Neural progenitor cell (in vitro differentiated cells): Measurements from ENCODE around the gene ITGA8. TPM values are rescaled to one million over a fixed set of nuclear protein-coding genes. Genes with fewer than 3 reads are reported as not detected.

Experiments
- DNase-seq: peaks from one replicate; pipeline ENCODE4 v3.0.0-alpha.2; 2016; ENCODE audit warnings: low spot score
- H2AFZ ChIP-seq: fragments of 200-600 bp; sonication (generic); replicated peaks from 2 replicates; pipeline ENCODE4 v1.6.1; 2016; ENCODE audit warnings: antibody characterized with exemption
- H3F3A ChIP-seq: fragments of 200-600 bp; sonication (generic); 2 replicates; pipeline ENCODE4 v1.6.1; 2016; ENCODE audit warnings: antibody characterized with exemption, low read depth
- H3K27ac ChIP-seq: fragments of 200-600 bp; sonication (generic); 2 replicates; pipeline ENCODE4 v1.5.1; 2016; ENCODE audit warnings: mild to moderate bottlenecking
- H3K27me3 ChIP-seq: fragments of 200-600 bp; sonication (generic); 2 replicates; pipeline ENCODE4 v1.6.1; 2016; ENCODE audit warnings: mild to moderate bottlenecking, moderate library complexity
- H3K36me3 ChIP-seq: fragments of 200-600 bp; sonication (generic); 2 replicates; pipeline ENCODE4 v1.5.1; 2016
- H3K4me1 ChIP-seq: fragments of 200-600 bp; sonication (generic); 2 replicates; pipeline ENCODE4 v1.6.1; 2016; ENCODE audit warnings: mixed run types
- H3K4me2 ChIP-seq: fragments of 200-600 bp; sonication (generic); 2 replicates; pipeline ENCODE4 v1.6.1; 2016
- H3K4me3 ChIP-seq: fragments of 200-600 bp; sonication (generic); 2 replicates; pipeline ENCODE4 v1.5.1; 2016
- H3K79me2 ChIP-seq: fragments of 200-600 bp; sonication (generic); 2 replicates; pipeline ENCODE4 v1.6.1; 2016; ENCODE audit warnings: low read depth
- H3K9ac ChIP-seq: fragments of 200-600 bp; sonication (generic); 2 replicates; pipeline ENCODE4 v1.6.1; 2016
- H3K9me3 ChIP-seq: fragments of 200-600 bp; sonication (generic); 2 replicates; pipeline ENCODE4 v1.5.1; 2016; ENCODE audit warnings: low read depth
- H4K20me1 ChIP-seq: fragments of 200-600 bp; sonication (generic); 2 replicates; pipeline ENCODE4 v1.6.1; 2016; ENCODE audit warnings: low read depth
- H3K27ac Mint-ChIP-seq: 3 replicates; pipeline ENCODE4 v1.8.0; 2021; ENCODE audit warnings: mixed read lengths
- H3K27me3 Mint-ChIP-seq: 2 replicates; pipeline ENCODE4 v1.8.0; 2022; ENCODE audit warnings: low read depth, mild to moderate bottlenecking, inconsistent platforms, moderate library complexity, mixed read lengths; ENCODE audit not compliant: insufficient read depth
- H3K36me3 Mint-ChIP-seq: 3 replicates; pipeline ENCODE4 v1.8.0; 2021; ENCODE audit warnings: mixed read lengths
- H3K4me1 Mint-ChIP-seq: 3 replicates; pipeline ENCODE4 v1.8.0; 2021; ENCODE audit warnings: mixed read lengths
- H3K4me3 Mint-ChIP-seq: 3 replicates; pipeline ENCODE4 v1.8.0; 2021; ENCODE audit warnings: mild to moderate bottlenecking, moderate library complexity, mixed read lengths
- H3K9me3 Mint-ChIP-seq: 3 replicates; pipeline ENCODE4 v1.8.0; 2020; ENCODE audit warnings: mixed read lengths
- EZH2 ChIP-seq: fragments of 200-600 bp; sonication (generic); IDR thresholded peaks from 2 replicates; pipeline ENCODE4 v1.6.1; 2017; ENCODE audit warnings: antibody characterized with exemption, mild to moderate bottlenecking, moderate library complexity
- EZH2phosphoT487 ChIP-seq: fragments of 200-600 bp; sonication (generic); IDR thresholded peaks from 2 replicates; pipeline ENCODE4 v1.6.1; 2017; ENCODE audit warnings: antibody characterized with exemption
- total RNA-seq: library from RNA; depleted of rRNA; stranded (reverse); fragments of >200 nt; gene quantifications from 2 replicates; pipeline ENCODE4 v1.2.3, GENCODE V29; 2015; ENCODE audit warnings: low replicate concordance
- TF ChIP-seq, protein P1 (sequence below): fragments of 200-600 bp; sonication (generic); IDR thresholded peaks from 2 replicates; pipeline ENCODE4 v1.5.1; 2017; ENCODE audit warnings: antibody characterized with exemption, mild to moderate bottlenecking

Gene ITGA8
- total RNA-seq, 1 donor from 2014 or later, result 0.15 TPM

DNA sequence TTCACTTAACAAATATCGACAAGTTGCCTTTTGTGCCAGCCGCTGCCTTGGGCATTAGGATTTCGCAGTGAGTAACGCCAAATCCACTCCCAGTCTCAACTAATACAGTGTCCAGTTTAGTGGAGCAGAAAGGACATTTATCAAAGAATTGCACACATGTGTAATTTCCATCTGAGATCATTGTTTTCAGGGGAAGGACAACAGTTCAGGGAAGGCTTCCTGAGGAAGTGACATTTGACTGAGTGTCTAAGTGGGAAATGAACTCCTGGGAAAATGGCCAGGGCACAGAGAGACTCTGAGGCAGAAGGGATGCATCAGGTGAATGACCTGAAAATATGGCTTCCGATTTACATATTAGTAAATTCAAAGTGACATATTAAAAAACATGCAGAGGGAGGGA is 89.4 kb downstream of the ITGA8 start:
- no peak overlapping the region for H2AFZ ChIP-seq
- Mint-ChIP-seq H3K9me3 (no peaks in the 10 kb centered on the region), H3K36me3 (no peaks in the 10 kb centered on the region), H3K4me3 (no peak overlapping the region), H3K27me3 (no peaks in the 10 kb centered on the region), H3K27ac (no peak overlapping the region), H3K4me1 (no peaks in the 10 kb centered on the region)
- H3K9ac ChIP-seq, result no peak overlapping the region
- no peaks in the 10 kb centered on the region for H3K9me3 ChIP-seq
- H3K4me3 ChIP-seq, result no peak overlapping the region
- no peak for DNase-seq
- H3K4me1 ChIP-seq, result no peaks in the 10 kb centered on the region
- H3K27me3 ChIP-seq, result no peaks in the 10 kb centered on the region
- no peaks in the 10 kb centered on the region for H4K20me1 ChIP-seq
- H3K79me2 ChIP-seq, result no peaks in the 10 kb centered on the region
- H3K4me2 ChIP-seq, result no peak overlapping the region
- no peak overlapping the region for H3K27ac ChIP-seq
- H3K36me3 ChIP-seq, result no peaks in the 10 kb centered on the region
- H3F3A ChIP-seq, result no peaks in the 10 kb centered on the region
- TF ChIP-seq, protein P1, sequence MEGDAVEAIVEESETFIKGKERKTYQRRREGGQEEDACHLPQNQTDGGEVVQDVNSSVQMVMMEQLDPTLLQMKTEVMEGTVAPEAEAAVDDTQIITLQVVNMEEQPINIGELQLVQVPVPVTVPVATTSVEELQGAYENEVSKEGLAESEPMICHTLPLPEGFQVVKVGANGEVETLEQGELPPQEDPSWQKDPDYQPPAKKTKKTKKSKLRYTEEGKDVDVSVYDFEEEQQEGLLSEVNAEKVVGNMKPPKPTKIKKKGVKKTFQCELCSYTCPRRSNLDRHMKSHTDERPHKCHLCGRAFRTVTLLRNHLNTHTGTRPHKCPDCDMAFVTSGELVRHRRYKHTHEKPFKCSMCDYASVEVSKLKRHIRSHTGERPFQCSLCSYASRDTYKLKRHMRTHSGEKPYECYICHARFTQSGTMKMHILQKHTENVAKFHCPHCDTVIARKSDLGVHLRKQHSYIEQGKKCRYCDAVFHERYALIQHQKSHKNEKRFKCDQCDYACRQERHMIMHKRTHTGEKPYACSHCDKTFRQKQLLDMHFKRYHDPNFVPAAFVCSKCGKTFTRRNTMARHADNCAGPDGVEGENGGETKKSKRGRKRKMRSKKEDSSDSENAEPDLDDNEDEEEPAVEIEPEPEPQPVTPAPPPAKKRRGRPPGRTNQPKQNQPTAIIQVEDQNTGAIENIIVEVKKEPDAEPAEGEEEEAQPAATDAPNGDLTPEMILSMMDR, result no peak
- TF ChIP-seq EZH2 (no peak), EZH2phosphoT487 (no peak)

GRCh38 chr10:15627617-15628196 is 92.0 kb downstream of the ITGA8 start:
- TF ChIP-seq, protein P1, result no peak
- TF ChIP-seq EZH2 (no peak), EZH2phosphoT487 (no peak)
- H3K4me3 Mint-ChIP-seq, result no peak overlapping the region
- no peak overlapping the region for H3K9ac ChIP-seq
- no peaks in the 10 kb centered on the region for H3F3A ChIP-seq
- H3K79me2 ChIP-seq, result no peaks in the 10 kb centered on the region
- no peak overlapping the region for H3K4me3 ChIP-seq
- no peaks in the 10 kb centered on the region for H3K9me3 ChIP-seq
- H3K4me1 ChIP-seq, result no peaks in the 10 kb centered on the region
- no peak overlapping the region for H3K27ac Mint-ChIP-seq
- no peaks in the 10 kb centered on the region for H3K36me3 Mint-ChIP-seq
- no peak overlapping the region for H2AFZ ChIP-seq
- no peaks in the 10 kb centered on the region for H3K36me3 ChIP-seq
- H4K20me1 ChIP-seq, result no peaks in the 10 kb centered on the region
- no peak for DNase-seq
- H3K27me3 Mint-ChIP-seq, result no peaks in the 10 kb centered on the region
- H3K27ac ChIP-seq, result no peak overlapping the region
- H3K4me2 ChIP-seq, result no peak overlapping the region
- no peaks in the 10 kb centered on the region for H3K9me3 Mint-ChIP-seq
- H3K27me3 ChIP-seq, result no peaks in the 10 kb centered on the region
- no peaks in the 10 kb centered on the region for H3K4me1 Mint-ChIP-seq

- no peak overlapping the region for H3K4me3 ChIP-seq
- H3K4me1 ChIP-seq, result no peaks in the 10 kb centered on the region
- no peaks in the 10 kb centered on the region for H3K9me3 ChIP-seq
- no peak for DNase-seq
- H3K36me3 ChIP-seq, result no peaks in the 10 kb centered on the region
- H3K4me2 ChIP-seq, result no peak overlapping the region
- Mint-ChIP-seq H3K4me1 (no peaks in the 10 kb centered on the region), H3K27me3 (no peaks in the 10 kb centered on the region), H3K36me3 (no peaks in the 10 kb centered on the region), H3K27ac (no peak overlapping the region), H3K9me3 (no peaks in the 10 kb centered on the region), H3K4me3 (no peak overlapping the region)
- no peaks in the 10 kb centered on the region for H3F3A ChIP-seq
- no peak overlapping the region for H3K9ac ChIP-seq
- H3K27me3 ChIP-seq, result no peaks in the 10 kb centered on the region
- no peaks in the 10 kb centered on the region for H4K20me1 ChIP-seq
- no peak overlapping the region for H3K27ac ChIP-seq
- no peaks in the 10 kb centered on the region for H3K79me2 ChIP-seq
- H2AFZ ChIP-seq, result no peak overlapping the region
- TF ChIP-seq, protein P1, result no peak
- TF ChIP-seq EZH2phosphoT487, result no peak
- TF ChIP-seq EZH2, result no peak
Observed at GRCh38 chr10:15626937-15627336, 92.8 kb downstream of the ITGA8 start.
